Astrocyte (in vitro differentiated cells and primary cell): ENCODE results near the gene CRADD.

ENCODE experiments used
- EZH2 ChIP-seq: IDR thresholded peaks from 2 replicates; pipeline ENCODE4 v1.6.1; 2012; ENCODE audit warnings: mild to moderate bottlenecking, low read length, inconsistent platforms; ENCODE audit not compliant: insufficient read depth
- TF ChIP-seq, protein P1 (sequence below): IDR thresholded peaks from 2 replicates; pipeline ENCODE4 v1.5.1; 2011; ENCODE audit warnings: low read depth, mild to moderate bottlenecking, inconsistent platforms, low read length, moderate library complexity; ENCODE audit not compliant: insufficient read depth

DNA sequence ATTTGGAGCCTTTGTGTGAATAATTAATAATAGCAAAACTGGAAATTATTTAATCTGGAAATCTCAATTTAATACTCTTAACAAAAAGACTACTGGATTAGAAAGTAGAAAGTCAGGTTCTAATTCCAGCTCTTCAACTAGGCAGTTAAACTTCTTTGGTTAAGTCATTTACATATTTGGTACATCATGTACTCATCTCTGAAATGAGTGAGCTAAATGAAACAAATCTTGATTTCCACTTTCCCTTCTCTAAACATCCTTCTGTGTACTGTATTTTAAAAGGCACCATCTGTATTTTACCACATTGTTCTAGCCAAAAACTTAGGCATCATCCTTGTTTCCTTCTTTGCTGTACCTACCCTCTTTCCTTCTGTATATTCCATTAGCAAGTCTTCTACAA, 26.9 kb downstream of the CRADD start:
- no peak for TF ChIP-seq EZH2
- TF ChIP-seq, protein P1, sequence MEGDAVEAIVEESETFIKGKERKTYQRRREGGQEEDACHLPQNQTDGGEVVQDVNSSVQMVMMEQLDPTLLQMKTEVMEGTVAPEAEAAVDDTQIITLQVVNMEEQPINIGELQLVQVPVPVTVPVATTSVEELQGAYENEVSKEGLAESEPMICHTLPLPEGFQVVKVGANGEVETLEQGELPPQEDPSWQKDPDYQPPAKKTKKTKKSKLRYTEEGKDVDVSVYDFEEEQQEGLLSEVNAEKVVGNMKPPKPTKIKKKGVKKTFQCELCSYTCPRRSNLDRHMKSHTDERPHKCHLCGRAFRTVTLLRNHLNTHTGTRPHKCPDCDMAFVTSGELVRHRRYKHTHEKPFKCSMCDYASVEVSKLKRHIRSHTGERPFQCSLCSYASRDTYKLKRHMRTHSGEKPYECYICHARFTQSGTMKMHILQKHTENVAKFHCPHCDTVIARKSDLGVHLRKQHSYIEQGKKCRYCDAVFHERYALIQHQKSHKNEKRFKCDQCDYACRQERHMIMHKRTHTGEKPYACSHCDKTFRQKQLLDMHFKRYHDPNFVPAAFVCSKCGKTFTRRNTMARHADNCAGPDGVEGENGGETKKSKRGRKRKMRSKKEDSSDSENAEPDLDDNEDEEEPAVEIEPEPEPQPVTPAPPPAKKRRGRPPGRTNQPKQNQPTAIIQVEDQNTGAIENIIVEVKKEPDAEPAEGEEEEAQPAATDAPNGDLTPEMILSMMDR = no peak
